SH-SY5Y (cell line): ENCODE data around the gene MARK2.

Experiments
- GATA2 ChIP-seq: IDR thresholded peaks from 2 replicates; pipeline ENCODE4 v1.6.1; 2011; ENCODE audit warnings: mild to moderate bottlenecking, low read depth, low read length
- GATA3 ChIP-seq: IDR thresholded peaks from 2 replicates; pipeline ENCODE4 v1.6.1; 2011; ENCODE audit warnings: low read depth, mild to moderate bottlenecking, low read length, moderate library complexity

- TF ChIP-seq GATA2 = no peak
- TF ChIP-seq GATA3 = no peak
Observed at GRCh38 chr11:63841554-63841953, 2.6 kb downstream of the MARK2 start.
